GM12891 (cell line): ENCODE results near the gene TLK1.

Source experiments
- DNase-seq: peaks from one replicate; pipeline ENCODE4 v3.0.0; 2011; ENCODE audit warnings: low spot score; ENCODE audit not compliant: insufficient read length
- FAIRE-seq: peaks from 2 replicates; lab custom pipeline; 2011; peaks lifted over from hg19 to GRCh38; lab: Jason Lieb, UNC
- PAX5 ChIP-seq: IDR thresholded peaks from 2 replicates; pipeline ENCODE4 v1.6.1; 2011; ENCODE audit warnings: low read length, moderate library complexity, mild to moderate bottlenecking; ENCODE audit not compliant: insufficient read depth, severe bottlenecking
- POLR2A ChIP-seq: IDR thresholded peaks from 2 replicates; pipeline ENCODE4 v1.6.1; 2011; ENCODE audit warnings: low read depth, low read length, control low read depth
- POLR2AphosphoS5 ChIP-seq: IDR thresholded peaks from 2 replicates; pipeline ENCODE4 v1.6.1; 2011; ENCODE audit warnings: low read depth, low read length, control low read depth
- POU2F2 ChIP-seq: IDR thresholded peaks from 2 replicates; pipeline ENCODE4 v1.6.1; 2011; ENCODE audit warnings: low read depth, mild to moderate bottlenecking, control low read depth, low read length, moderate library complexity
- SPI1 ChIP-seq: IDR thresholded peaks from 2 replicates; pipeline ENCODE4 v1.6.1; 2011; ENCODE audit warnings: low read depth, low read length, control low read depth
- TAF1 ChIP-seq: IDR thresholded peaks from 2 replicates; pipeline ENCODE4 v1.6.1; 2011; ENCODE audit warnings: low read depth, low read length, control low read depth

Gene TLK1

GRCh38 chr2:170965446-170966225 lies 195.1 kb downstream of the TLK1 start:
- no peak for TF ChIP-seq POLR2A
- TF ChIP-seq SPI1: no peak
- TF ChIP-seq POU2F2: no peak
- no peak for TF ChIP-seq PAX5
- no peak for TF ChIP-seq POLR2AphosphoS5
- TF ChIP-seq TAF1: no peak
- FAIRE-seq (no peak), DNase-seq (no peak)

- no peak for TF ChIP-seq POLR2A
- DNase-seq (no peak), FAIRE-seq (no peak)
Observed at GRCh38 chr2:170963386-170963785, 197.3 kb downstream of the TLK1 start.

GRCh38 chr2:170953941-170954340 lies 206.8 kb downstream of the TLK1 start:
- no peak for DNase-seq
- TF ChIP-seq POLR2A: no peak
- no peak for TF ChIP-seq POU2F2
- no peak for TF ChIP-seq PAX5
- TF ChIP-seq SPI1: no peak
- no peak for TF ChIP-seq POLR2AphosphoS5
- no peak for TF ChIP-seq TAF1
- peak; percentile 13 for FAIRE-seq

GRCh38 chr2:170950221-170950761 lies 210.4 kb downstream of the TLK1 start:
- FAIRE-seq: peak; percentile 81
- DNase-seq: no peak
- TF ChIP-seq SPI1: peak; percentile 95
- no peak for TF ChIP-seq TAF1

GRCh38 chr2:170949415-170949814 lies 211.3 kb downstream of the TLK1 start:
- DNase-seq (no peak), FAIRE-seq (no peak)
- no peak for TF ChIP-seq POLR2A
- no peak for TF ChIP-seq PAX5
- TF ChIP-seq POU2F2: no peak
- no peak for TF ChIP-seq TAF1
- no peak for TF ChIP-seq POLR2AphosphoS5
- no peak for TF ChIP-seq SPI1

GRCh38 chr2:170944545-170944944 lies 216.1 kb downstream of the TLK1 start:
- no peak for TF ChIP-seq PAX5
- TF ChIP-seq TAF1: no peak
- no peak for TF ChIP-seq POU2F2
- no peak for TF ChIP-seq POLR2A
- no peak for TF ChIP-seq SPI1
- no peak for TF ChIP-seq POLR2AphosphoS5
- no peak for FAIRE-seq
- no peak for DNase-seq

GRCh38 chr2:170943596-170943995 lies 217.1 kb downstream of the TLK1 start:
- FAIRE-seq (no peak), DNase-seq (no peak)
- TF ChIP-seq POU2F2 (no peak), SPI1 (no peak)

- DNase-seq (no peak), FAIRE-seq (no peak)
- no peak for TF ChIP-seq POU2F2
- no peak for TF ChIP-seq POLR2A
- no peak for TF ChIP-seq TAF1
- no peak for TF ChIP-seq SPI1
- no peak for TF ChIP-seq POLR2AphosphoS5
- no peak for TF ChIP-seq PAX5
Observed at GRCh38 chr2:170943041-170943440, 217.7 kb downstream of the TLK1 start.

GRCh38 chr2:170942615-170943014 lies 218.1 kb downstream of the TLK1 start:
- TF ChIP-seq POLR2AphosphoS5: no peak
- FAIRE-seq (peak; percentile 41), DNase-seq (no peak)
